Activated T-cell treated with anti-CD3 and anti-CD28 coated beads, Interleukin-2, amount 50 U/mL, for 24 hours (primary cell): ENCODE measurements around the gene ARAP3.
A peak's percentile ranks its signal among the peaks of the same experiment; 100 is the strongest.
"Not testable (repeated sequence)": the region's sequence is repeated elsewhere in the genome, so short reads cannot be mapped to it uniquely, and the experiment has no call there.

Experiments
- DNase-seq: peaks from one replicate; pipeline ENCODE4 v3.0.0-alpha.2; 2020
- H3K27ac Mint-ChIP-seq: 2 replicates; pipeline ENCODE4 v1.8.0; 2020; ENCODE audit warnings: mild to moderate bottlenecking, mixed read lengths
- H3K27me3 Mint-ChIP-seq: 2 replicates; pipeline ENCODE4 v1.8.0; 2020; ENCODE audit warnings: mixed read lengths
- H3K36me3 Mint-ChIP-seq: 2 replicates; pipeline ENCODE4 v1.8.0; 2020; ENCODE audit warnings: low read depth, mixed read lengths
- H3K4me1 Mint-ChIP-seq: 2 replicates; pipeline ENCODE4 v1.8.0; 2020; ENCODE audit warnings: low read depth, mixed read lengths
- H3K4me3 Mint-ChIP-seq: 2 replicates; pipeline ENCODE4 v1.8.0; 2020; ENCODE audit warnings: mild to moderate bottlenecking, moderate library complexity, mixed read lengths
- H3K9me3 Mint-ChIP-seq: 2 replicates; pipeline ENCODE4 v1.8.0; 2020; ENCODE audit warnings: mixed read lengths

ARAP3 gene

DNA sequence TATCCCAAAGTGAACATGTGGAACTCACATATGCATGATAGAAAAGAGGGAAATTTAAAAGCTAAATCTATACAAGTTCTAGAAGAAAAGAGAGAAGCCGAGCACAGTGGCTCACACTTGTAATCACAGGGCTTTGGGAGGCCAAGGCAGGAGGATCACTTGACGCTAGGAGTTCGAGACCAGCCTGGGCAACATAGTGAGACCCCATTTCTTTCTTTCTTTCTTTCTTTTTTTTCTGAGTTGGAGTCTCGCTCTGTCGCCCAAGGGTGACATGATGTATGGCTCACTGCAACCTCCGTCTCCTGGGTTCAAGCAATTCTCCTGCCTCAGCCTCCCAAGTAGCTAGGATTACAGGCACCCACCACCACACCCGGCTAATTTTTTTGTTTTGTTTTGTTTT, 72.1 kb downstream of the ARAP3 start:
- DNase-seq, H3K4me3 Mint-ChIP-seq, H3K27me3 Mint-ChIP-seq, H3K9me3 Mint-ChIP-seq: not testable (repeated sequence)
- Mint-ChIP-seq H3K36me3 (peaks cover 71% of the 10 kb centered on the region), H3K27ac (peak overlapping the region; percentile 96), H3K4me1 (peaks cover 88% of the 10 kb centered on the region)

DNA sequence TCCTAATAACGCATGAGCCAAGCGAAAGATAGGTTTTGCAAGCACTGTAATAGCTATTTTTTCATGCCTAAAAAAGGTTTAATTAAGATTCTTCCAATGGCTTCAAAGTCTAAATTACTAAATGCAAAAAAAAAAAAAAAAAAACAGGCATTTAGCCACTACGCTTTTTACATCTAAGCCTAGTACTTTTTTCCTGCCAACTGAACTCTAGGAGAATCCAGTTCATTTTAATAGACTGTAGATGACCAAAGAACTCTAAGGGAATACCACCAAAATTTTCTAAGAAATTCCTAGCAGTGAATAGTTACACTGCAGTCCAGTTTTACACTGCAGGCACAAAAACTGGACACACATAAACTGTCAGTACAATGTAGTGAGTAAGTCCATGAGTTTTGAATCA, 73.0 kb downstream of the ARAP3 start:
- Mint-ChIP-seq H3K27me3 (no peaks in the 10 kb centered on the region), H3K4me3 (no peak overlapping the region), H3K4me1 (peaks cover 88% of the 10 kb centered on the region), H3K9me3 (no peaks in the 10 kb centered on the region), H3K27ac (peak overlapping the region; percentile 96), H3K36me3 (peaks cover 66% of the 10 kb centered on the region)
- DNase-seq = no peak

DNA sequence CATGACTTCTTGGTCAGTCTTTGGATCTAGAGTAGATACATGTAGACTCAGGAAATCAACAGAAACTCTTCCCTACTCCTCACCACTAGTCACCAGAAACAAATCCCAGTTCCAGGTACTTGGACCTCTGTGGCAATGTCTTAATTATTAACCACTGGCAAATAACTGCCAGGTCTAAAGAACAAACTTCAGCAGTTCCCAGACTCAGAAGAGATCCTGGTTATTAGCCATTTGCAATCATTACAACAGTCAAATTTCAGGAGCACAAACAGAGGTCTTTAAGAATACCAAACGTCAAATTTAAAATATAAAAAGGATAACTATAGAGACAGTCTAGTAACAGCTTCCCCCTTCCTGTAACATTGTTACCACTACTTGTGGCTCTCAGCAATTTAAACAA, 73.5 kb downstream of the ARAP3 start:
- Mint-ChIP-seq H3K27ac (peak overlapping the region; percentile 96), H3K27me3 (no peaks in the 10 kb centered on the region), H3K4me1 (peaks cover 89% of the 10 kb centered on the region), H3K36me3 (peaks cover 63% of the 10 kb centered on the region), H3K4me3 (no peak overlapping the region), H3K9me3 (no peaks in the 10 kb centered on the region)
- DNase-seq = no peak

DNA sequence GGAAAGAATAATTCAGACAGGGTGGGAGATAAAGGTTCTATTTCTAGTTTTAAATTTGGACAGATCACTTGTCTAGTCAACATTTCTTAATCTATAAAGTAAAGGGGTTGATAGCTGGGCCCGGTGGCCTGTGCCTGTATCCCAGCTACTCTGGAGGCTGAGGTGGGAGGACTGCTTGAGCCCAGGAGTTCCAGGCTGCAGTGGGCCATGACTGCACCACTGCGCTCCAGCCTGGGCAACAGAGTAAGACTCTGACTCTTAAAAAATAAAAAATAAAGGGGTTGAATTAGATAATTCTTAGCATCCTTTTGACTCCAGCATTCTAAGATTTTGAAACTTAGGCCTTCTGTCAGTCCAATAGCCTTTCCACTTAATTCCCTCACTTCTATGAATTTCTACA, 74.0 kb downstream of the ARAP3 start:
- Mint-ChIP-seq H3K27ac (peak overlapping the region; percentile 96), H3K27me3 (no peaks in the 10 kb centered on the region), H3K4me3 (peak overlapping the region; percentile 19), H3K9me3 (no peaks in the 10 kb centered on the region), H3K36me3 (peaks cover 60% of the 10 kb centered on the region), H3K4me1 (peaks cover 90% of the 10 kb centered on the region)
- DNase-seq = no peak

DNA sequence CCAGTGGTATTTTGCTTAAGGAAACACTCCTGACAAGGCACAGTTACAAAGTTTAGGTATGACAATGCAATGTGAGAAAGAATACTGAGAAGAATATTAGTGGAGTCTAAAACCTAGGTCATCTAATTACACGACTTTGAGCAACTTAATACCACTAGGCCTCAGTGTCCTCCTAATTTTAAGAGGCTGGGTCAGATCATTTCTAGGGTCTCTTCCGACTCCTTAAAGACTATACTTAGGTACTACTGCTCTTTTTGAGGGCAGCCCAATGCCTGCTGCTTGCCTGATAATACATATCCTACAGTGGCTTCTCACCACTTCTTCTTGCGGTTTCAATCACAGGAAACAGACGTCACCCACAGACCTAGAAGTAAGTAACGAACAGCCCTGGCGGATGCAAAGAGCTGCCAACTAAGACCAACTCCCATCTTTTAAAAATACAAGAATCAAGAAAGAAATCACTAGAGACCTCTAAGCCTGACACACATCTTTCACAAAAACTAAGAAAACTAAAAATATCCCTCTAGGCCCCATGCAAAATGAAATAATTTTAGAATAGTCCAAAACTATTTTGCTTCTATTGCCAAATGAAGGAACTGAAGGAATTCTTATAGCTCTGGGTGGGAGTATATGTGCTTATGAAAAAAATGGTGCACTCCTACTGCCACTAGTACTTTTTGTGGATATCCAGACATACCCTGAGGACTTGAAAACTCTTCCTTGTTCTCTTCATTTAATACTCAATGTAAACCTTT, 76.3 kb downstream of the ARAP3 start:
- H3K4me3 Mint-ChIP-seq = peak overlapping the region; percentile 71
- peak; percentile 52 for DNase-seq
- H3K9me3 Mint-ChIP-seq = no peaks in the 10 kb centered on the region
- no peaks in the 10 kb centered on the region for H3K27me3 Mint-ChIP-seq
- peaks cover 51% of the 10 kb centered on the region for H3K36me3 Mint-ChIP-seq
- H3K4me1 Mint-ChIP-seq = peaks cover 92% of the 10 kb centered on the region
- peak overlapping the region; percentile 96 for H3K27ac Mint-ChIP-seq

DNA sequence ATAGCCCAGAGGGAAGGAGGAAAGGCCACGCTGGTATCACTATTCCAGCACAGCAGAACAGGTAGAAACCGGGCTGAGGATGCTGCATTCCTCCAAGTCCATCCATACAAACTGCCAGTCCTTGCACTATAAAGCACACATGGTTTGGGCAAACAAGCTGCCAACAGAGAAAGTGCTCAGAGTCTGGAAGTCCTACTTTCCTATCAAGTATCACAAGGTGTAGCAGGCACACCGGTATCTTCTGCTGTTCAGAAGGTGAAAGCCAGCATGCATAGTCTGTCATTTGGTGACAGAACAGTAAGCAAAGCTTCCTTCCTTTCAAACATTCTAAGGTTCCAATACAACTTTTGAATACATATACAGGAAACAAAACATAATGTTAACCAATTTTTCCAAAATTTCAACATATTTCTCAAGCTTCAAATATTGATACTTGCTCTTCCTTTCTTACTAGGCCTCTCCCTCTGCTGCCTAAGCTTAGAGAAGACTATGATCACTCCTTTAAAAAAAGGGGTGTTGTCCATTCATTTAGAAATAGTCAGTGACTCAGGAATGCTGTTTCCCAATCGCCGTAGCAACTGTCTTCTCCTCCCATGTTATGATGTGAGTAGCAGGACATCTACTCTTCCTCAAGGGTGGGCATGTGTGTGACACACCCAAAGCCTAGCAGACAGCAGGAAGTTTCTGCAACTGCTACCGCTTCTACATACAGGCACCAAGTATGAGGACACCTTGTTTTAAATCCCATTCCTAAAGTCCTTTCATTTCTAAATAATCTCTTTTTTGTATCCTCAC, 77.9 kb downstream of the ARAP3 start:
- peak overlapping the region; percentile 92 for H3K27ac Mint-ChIP-seq
- H3K36me3 Mint-ChIP-seq = peaks cover 50% of the 10 kb centered on the region
- H3K4me3 Mint-ChIP-seq = peak overlapping the region; percentile 61
- no peaks in the 10 kb centered on the region for H3K9me3 Mint-ChIP-seq
- H3K4me1 Mint-ChIP-seq = peaks cover 96% of the 10 kb centered on the region
- no peaks in the 10 kb centered on the region for H3K27me3 Mint-ChIP-seq
- DNase-seq = no peak
